GM13976 (cell line): ENCODE measurements around the gene OR6N1.

Experiments
- DNase-seq: peaks from one replicate; pipeline ENCODE4 v3.0.0; 2012; ENCODE audit warnings: low spot score
- CTCF ChIP-seq: IDR thresholded peaks from 2 replicates; pipeline ENCODE4 v1.5.1; 2012; ENCODE audit warnings: borderline replicate concordance, mild to moderate bottlenecking; ENCODE audit not compliant: insufficient read depth; ENCODE audit errors: extremely low read depth, missing control alignments, control extremely low read depth
- in situ Hi-C: fragments of 300-500 bp; cut with MboI; formaldehyde crosslinking; loops from one replicate; pipeline ENCODE4 v1.12.0; 2022; ENCODE audit warnings: low sequenced_read_pairs, mixed read lengths, inconsistent platforms; ENCODE audit not compliant: unreplicated experiment

OR6N1 gene

GRCh38 chr1:158771950-158772866 is at the start of gene OR6N1:
TSS of gene OR6N1 (minus strand) at chr1:158772195. CDS start at chr1:158766682, 5,513 bp downstream.
- no peak for TF ChIP-seq CTCF
- no peak for DNase-seq
- in situ Hi-C loops, result no loop called here

GRCh38 chr1:158821723-158822122 is 49.7 kb upstream of the OR6N1 start:
- in situ Hi-C loops, result no loop called here
- no peak for DNase-seq
- no peak for TF ChIP-seq CTCF

- TF ChIP-seq CTCF, result no peak
- DNase-seq, result no peak
- in situ Hi-C loops, result no loop called here
Measured at GRCh38 chr1:158819461-158820443, 47.8 kb upstream of the OR6N1 start.

- DNase-seq, result no peak
- in situ Hi-C loops, result no loop called here
- no peak for TF ChIP-seq CTCF
Measured at GRCh38 chr1:158818975-158819431, 47.0 kb upstream of the OR6N1 start.

GRCh38 chr1:158818560-158818959 is 46.6 kb upstream of the OR6N1 start:
- in situ Hi-C loops, result no loop called here
- no peak for TF ChIP-seq CTCF
- no peak for DNase-seq

- DNase-seq, result no peak
- TF ChIP-seq CTCF, result no peak
- in situ Hi-C loops, result no loop called here
Measured at GRCh38 chr1:158814970-158815369, 43.0 kb upstream of the OR6N1 start.
